ENCODE data around the gene ANKH. TPM values are rescaled to one million over a fixed set of nuclear protein-coding genes. Genes with fewer than 3 reads are reported as not detected.
"Not testable (repeated sequence)": the region's sequence is repeated elsewhere in the genome, so short reads cannot be mapped to it uniquely, and the experiment has no call there.

ANKH gene
- total RNA-seq, 1 experiment from 2014 or later = 53.2 TPM

DNA sequence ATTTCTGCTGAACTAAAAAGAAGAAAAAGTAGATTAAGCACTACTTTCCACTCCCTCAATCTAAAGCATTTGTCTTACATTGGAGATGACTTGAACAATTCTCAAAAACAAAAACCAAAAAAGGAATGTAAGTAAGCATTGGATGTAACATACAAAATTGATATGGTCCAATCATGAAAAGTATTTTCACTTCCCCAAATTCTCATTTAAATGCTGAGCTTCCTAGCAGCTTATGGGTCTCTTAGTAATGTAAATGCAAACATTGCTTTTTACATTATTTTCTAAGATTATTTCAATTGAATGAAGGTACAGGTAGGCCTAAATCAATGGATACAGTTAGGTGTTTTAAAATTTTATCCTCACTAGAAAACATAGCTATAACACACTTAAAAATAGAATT lies 20.0 kb downstream of the ANKH start:
- TF ChIP-seq, protein P1, sequence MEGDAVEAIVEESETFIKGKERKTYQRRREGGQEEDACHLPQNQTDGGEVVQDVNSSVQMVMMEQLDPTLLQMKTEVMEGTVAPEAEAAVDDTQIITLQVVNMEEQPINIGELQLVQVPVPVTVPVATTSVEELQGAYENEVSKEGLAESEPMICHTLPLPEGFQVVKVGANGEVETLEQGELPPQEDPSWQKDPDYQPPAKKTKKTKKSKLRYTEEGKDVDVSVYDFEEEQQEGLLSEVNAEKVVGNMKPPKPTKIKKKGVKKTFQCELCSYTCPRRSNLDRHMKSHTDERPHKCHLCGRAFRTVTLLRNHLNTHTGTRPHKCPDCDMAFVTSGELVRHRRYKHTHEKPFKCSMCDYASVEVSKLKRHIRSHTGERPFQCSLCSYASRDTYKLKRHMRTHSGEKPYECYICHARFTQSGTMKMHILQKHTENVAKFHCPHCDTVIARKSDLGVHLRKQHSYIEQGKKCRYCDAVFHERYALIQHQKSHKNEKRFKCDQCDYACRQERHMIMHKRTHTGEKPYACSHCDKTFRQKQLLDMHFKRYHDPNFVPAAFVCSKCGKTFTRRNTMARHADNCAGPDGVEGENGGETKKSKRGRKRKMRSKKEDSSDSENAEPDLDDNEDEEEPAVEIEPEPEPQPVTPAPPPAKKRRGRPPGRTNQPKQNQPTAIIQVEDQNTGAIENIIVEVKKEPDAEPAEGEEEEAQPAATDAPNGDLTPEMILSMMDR (IDR thresholded peaks at IDR 0.05; ENCODE audit: unreplicated experiment) = no peak
- Mint-ChIP-seq H3K27me3 (ENCODE audit: unreplicated experiment) (no peaks in the 10 kb centered on the region), H3K4me1 (ENCODE audit: low read depth, unreplicated experiment) (peaks cover 15% of the 10 kb centered on the region), H3K27ac (ENCODE audit: unreplicated experiment) (no peak overlapping the region), H3K36me3 (ENCODE audit: insufficient read depth, unreplicated experiment) (no peaks in the 10 kb centered on the region), H3K9me3 (ENCODE audit: low read depth, unreplicated experiment) (no peaks in the 10 kb centered on the region), H3K4me3 (ENCODE audit: low read depth, unreplicated experiment) (no peak overlapping the region)
- no TSS peak for BruUV-seq (replicated peaks)
- CTCF ChIA-PET = no interaction called here
- intact Hi-C loops (cut with micrococcal nuclease; ENCODE audit: unreplicated experiment) = no loop called here
- no peak for DNase-seq

DNA sequence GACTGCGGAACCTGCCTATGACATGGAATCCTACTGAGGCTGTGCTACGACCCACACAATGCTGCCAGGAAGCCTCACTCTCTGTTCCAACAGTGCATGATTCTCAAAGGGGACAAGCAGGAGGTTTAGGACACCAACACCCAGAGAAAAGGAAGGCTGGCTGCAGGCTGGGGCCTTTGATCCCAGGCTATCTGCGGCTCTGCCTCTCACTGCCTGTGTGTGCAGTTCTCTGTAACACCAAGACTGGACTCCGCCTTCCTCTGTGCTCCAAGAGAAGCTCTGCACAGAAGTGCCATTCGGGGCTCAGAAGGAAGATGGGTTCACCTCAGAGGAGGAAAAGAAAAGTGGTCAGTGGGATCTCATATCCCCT lies 20.5 kb downstream of the ANKH start:
- peaks cover 15% of the 10 kb centered on the region for H3K4me1 Mint-ChIP-seq (ENCODE audit: low read depth, unreplicated experiment)
- no peak overlapping the region for H3K4me3 Mint-ChIP-seq (ENCODE audit: low read depth, unreplicated experiment)
- no peak for DNase-seq
- CTCF ChIA-PET = no interaction called here
- no peak overlapping the region for H3K27ac Mint-ChIP-seq (ENCODE audit: unreplicated experiment)
- BruUV-seq (replicated peaks) = no TSS peak
- no peaks in the 10 kb centered on the region for H3K27me3 Mint-ChIP-seq (ENCODE audit: unreplicated experiment)
- no peaks in the 10 kb centered on the region for H3K9me3 Mint-ChIP-seq (ENCODE audit: low read depth, unreplicated experiment)
- TF ChIP-seq, protein P1 (IDR thresholded peaks at IDR 0.05; ENCODE audit: unreplicated experiment) = no peak
- no peaks in the 10 kb centered on the region for H3K36me3 Mint-ChIP-seq (ENCODE audit: insufficient read depth, unreplicated experiment)
- intact Hi-C loops (cut with micrococcal nuclease; ENCODE audit: unreplicated experiment) = no loop called here

DNA sequence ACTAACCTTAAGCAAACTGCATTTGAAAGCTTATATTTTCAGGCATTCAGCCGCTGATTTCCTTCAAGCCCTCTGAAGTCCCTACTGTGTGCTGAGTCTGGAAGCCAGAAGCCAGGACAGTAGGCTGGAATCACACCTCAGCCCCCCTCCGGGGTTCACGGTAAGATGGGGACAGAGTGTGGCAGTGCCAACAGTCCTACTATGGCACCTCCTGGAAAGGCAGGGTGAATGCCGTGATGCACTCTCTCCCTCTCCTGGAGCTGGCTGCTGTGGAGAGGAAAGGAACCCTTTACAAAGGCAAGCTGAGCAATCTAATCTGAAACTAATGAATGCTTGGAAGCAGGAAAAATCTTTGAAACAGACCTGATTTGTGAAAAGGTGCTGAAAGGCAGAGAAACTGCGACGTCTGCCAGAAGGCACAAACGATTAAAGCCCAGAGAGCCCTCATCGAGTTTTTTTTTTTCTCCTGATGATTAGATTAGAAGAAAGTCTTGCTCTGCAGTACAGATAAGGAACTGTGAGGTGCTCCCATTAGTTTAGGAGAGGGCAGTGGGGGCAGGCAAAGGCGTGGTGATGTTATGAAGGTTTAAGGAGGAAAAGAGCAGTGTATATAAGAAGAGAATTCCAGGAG lies 21.0 kb downstream of the ANKH start:
- Mint-ChIP-seq H3K4me3 (ENCODE audit: low read depth, unreplicated experiment) (no peak overlapping the region), H3K36me3 (ENCODE audit: insufficient read depth, unreplicated experiment) (no peaks in the 10 kb centered on the region), H3K4me1 (ENCODE audit: low read depth, unreplicated experiment) (peaks cover 15% of the 10 kb centered on the region), H3K9me3 (ENCODE audit: low read depth, unreplicated experiment) (no peaks in the 10 kb centered on the region), H3K27ac (ENCODE audit: unreplicated experiment) (no peak overlapping the region), H3K27me3 (ENCODE audit: unreplicated experiment) (no peaks in the 10 kb centered on the region)
- intact Hi-C loops (cut with micrococcal nuclease; ENCODE audit: unreplicated experiment) = no loop called here
- TF ChIP-seq, protein P1 (IDR thresholded peaks at IDR 0.05; ENCODE audit: unreplicated experiment) = no peak
- CTCF ChIA-PET = no interaction called here
- no TSS peak for BruUV-seq (replicated peaks)
- DNase-seq = no peak

DNA sequence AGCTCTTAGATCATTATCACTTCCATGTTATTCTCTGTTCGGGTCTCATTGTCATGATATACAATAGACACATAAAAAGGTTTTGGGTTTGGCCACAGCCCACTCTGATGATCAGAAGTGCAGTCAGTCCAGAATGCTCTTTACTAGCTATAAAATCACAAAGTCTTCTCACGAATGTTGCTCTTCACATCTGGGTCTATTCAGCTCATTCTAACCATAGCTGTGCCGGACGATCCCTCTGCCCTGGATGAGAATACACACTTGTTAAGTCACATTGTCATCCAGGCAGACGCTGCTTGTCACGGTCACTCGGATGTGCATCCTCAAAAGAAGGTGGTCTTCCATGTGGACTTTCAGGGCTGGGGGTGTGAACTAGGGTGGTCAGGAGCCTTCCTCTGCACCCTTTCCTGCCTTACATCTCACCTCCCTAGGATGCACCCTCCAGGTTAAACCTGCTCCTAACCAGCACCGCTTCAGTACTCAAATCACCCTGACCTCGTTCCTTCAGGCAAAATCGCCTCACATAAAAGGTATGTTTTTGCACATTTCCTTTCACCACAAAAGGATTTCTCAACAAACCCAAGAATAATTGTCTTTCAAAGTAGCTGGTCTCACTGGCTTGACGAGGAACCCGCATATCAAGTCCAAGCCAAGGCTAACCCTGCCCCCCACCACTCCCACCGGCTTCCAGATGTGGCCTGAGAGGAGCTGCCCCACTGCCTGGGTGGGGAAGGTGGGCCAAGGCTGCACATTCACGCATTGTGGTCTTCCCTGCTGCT lies 21.9 kb downstream of the ANKH start:
- CTCF ChIA-PET = interaction anchor here (0.6 to 0.7 kb wide), 2 partner anchors 93 to 1350 kb away, joined by 3 to 4 read pairs; no protein-coding TSS in a partner anchor
- no TSS peak for BruUV-seq (replicated peaks)

DNA sequence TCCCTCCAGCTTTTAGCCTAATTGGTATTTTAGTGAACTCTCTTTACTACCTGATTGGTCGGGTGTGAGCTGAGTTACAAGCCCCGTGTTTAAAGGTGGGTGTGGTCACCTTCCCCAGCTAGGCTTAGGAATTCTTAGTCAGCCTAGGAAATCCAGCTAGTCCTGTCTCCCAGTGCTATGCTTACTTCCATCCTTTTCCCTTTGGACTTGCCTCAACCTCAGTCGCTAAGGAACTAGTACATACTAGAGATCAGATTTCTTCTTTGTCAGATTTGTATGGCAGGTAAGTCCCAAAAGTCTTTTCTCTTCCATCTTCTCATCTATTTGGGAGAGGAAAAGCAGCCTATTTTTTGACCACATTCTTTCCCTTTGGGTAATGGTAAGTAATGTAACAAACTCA lies 22.6 kb downstream of the ANKH start:
- CTCF ChIA-PET = interaction anchor here (0.6 to 0.7 kb wide), 2 partner anchors 93 to 1351 kb away, joined by 3 to 4 read pairs; no protein-coding TSS in a partner anchor
- DNase-seq; H3K9me3 Mint-ChIP-seq (ENCODE audit: low read depth, unreplicated experiment); H3K27me3 Mint-ChIP-seq (ENCODE audit: unreplicated experiment); H3K36me3 Mint-ChIP-seq (ENCODE audit: insufficient read depth, unreplicated experiment); intact Hi-C loops (cut with micrococcal nuclease; ENCODE audit: unreplicated experiment); H3K4me3 Mint-ChIP-seq (ENCODE audit: low read depth, unreplicated experiment); H3K27ac Mint-ChIP-seq (ENCODE audit: unreplicated experiment); BruUV-seq (replicated peaks): not testable (repeated sequence)
- H3K4me1 Mint-ChIP-seq (ENCODE audit: low read depth, unreplicated experiment) = peaks cover 15% of the 10 kb centered on the region

More for the DNA sequence above, 21.9 kb downstream of the ANKH start:
- H3K9me3 Mint-ChIP-seq (ENCODE audit: low read depth, unreplicated experiment) = no peaks in the 10 kb centered on the region
- H3K4me3 Mint-ChIP-seq (ENCODE audit: low read depth, unreplicated experiment) = no peak overlapping the region
- intact Hi-C loops (cut with micrococcal nuclease; ENCODE audit: unreplicated experiment) = no loop called here
- H3K27me3 Mint-ChIP-seq (ENCODE audit: unreplicated experiment) = no peaks in the 10 kb centered on the region
- TF ChIP-seq, protein P1 (IDR thresholded peaks at IDR 0.05; ENCODE audit: unreplicated experiment) = no peak
- DNase-seq = no peak
- H3K36me3 Mint-ChIP-seq (ENCODE audit: insufficient read depth, unreplicated experiment) = no peaks in the 10 kb centered on the region
- no peak overlapping the region for H3K27ac Mint-ChIP-seq (ENCODE audit: unreplicated experiment)
- H3K4me1 Mint-ChIP-seq (ENCODE audit: low read depth, unreplicated experiment) = peaks cover 15% of the 10 kb centered on the region
